ENCODE measurements around the gene TRIM39.

- TF ChIP-seq CTCF (IDR thresholded peaks at IDR 0.05) (no peak), POLR2A (IDR thresholded peaks at IDR 0.05) (no peak)
Observed at GRCh38 chr6:30282522-30282921, 44.2 kb upstream of the TRIM39 start.

All from lower leg skin (tissue), 3 donors.